Measurements from ENCODE around the gene BHLHE40.

BHLHE40 gene

GRCh38 chr3:4978966-4979427 lies 240 bp upstream of the BHLHE40 start:
- Histone ChIP-seq H2BK120ac (ENCODE audit: low read depth, low read length) (peak overlapping the region; percentile 99), H3K9me3 (ENCODE audit: control insufficient read depth, low read length) (no peaks in the 10 kb centered on the region), H3K4me2 (ENCODE audit: low read length, poor library complexity, severe bottlenecking) (peak overlapping the region; percentile 82), H3K4me3 (ENCODE audit: insufficient read depth in 1 of 2, low read depth in 1 of 2, low read length in 2 of 2) (peak overlapping the region; percentile 92 to 99), H3K27ac (ENCODE audit: low read length, poor library complexity, severe bottlenecking) (peak overlapping the region; percentile 88), H3K36me3 (ENCODE audit: control insufficient read depth in 1 of 2, insufficient read depth in 2 of 2, low read depth in 1 of 2, low read length in 2 of 2) (peaks cover 17 to 25% of the 10 kb centered on the region in 2 experiments), H3K23ac (ENCODE audit: low read length in 2 of 2) (no peak overlapping the region), H2BK15ac (ENCODE audit: low read depth, poor library complexity, severe bottlenecking) (no peak overlapping the region), H3K9ac (ENCODE audit: low read length) (peak overlapping the region; percentile 96), H3K18ac (ENCODE audit: low read depth in 1 of 2, low read length in 2 of 2) (peak overlapping the region in 1 of 2 experiments; percentile 57), H4K8ac (ENCODE audit: low read length) (peak overlapping the region; percentile 48), H2AK5ac (ENCODE audit: low read length, severe bottlenecking) (no peak overlapping the region), H2AFZ (ENCODE audit: low read depth, low read length) (no peak overlapping the region), H3K14ac (ENCODE audit: low read length in 2 of 2) (no peak overlapping the region), H4K91ac (ENCODE audit: low read length) (no peak overlapping the region), H3K27me3 (ENCODE audit: control insufficient read depth in 1 of 2, insufficient read depth in 1 of 2, low read length in 2 of 2) (no peaks in the 10 kb centered on the region), H3K79me1 (replicated peaks; ENCODE audit: low read length, poor library complexity, severe bottlenecking) (peaks cover 4% of the 10 kb centered on the region), H2BK12ac (ENCODE audit: low read length in 2 of 2) (no peak overlapping the region), H3K4ac (ENCODE audit: low read depth in 1 of 2, low read length in 2 of 2) (no peak overlapping the region), H2BK5ac (ENCODE audit: low read depth, low read length, poor library complexity, severe bottlenecking) (peak overlapping the region; percentile 97), H3K4me1 (ENCODE audit: control insufficient read depth, insufficient read depth, low read depth, low read length) (peaks cover 23% of the 10 kb centered on the region)
- DNase-seq: peak; percentile 99
- 0% methylated on average over 14 of the region's 31 CpGs for WGBS

- peak overlapping the region in 1 of 2 experiments; percentile 66 for H3K23ac ChIP-seq (ENCODE audit: low read length in 2 of 2)
- H2BK15ac ChIP-seq (ENCODE audit: low read depth, poor library complexity, severe bottlenecking): no peak overlapping the region
- 3% methylated on average over 30 of the region's 32 CpGs for WGBS
- H3K36me3 ChIP-seq (ENCODE audit: control insufficient read depth in 1 of 2, insufficient read depth in 2 of 2, low read depth in 1 of 2, low read length in 2 of 2): peaks cover 23 to 31% of the 10 kb centered on the region in 2 experiments
- H3K27me3 ChIP-seq (ENCODE audit: control insufficient read depth in 1 of 2, insufficient read depth in 1 of 2, low read length in 2 of 2): no peaks in the 10 kb centered on the region
- peak; percentile 93 for DNase-seq
- H3K79me1 ChIP-seq (replicated peaks; ENCODE audit: low read length, poor library complexity, severe bottlenecking): peaks cover 4% of the 10 kb centered on the region
- H3K9ac ChIP-seq (ENCODE audit: low read length): peak overlapping the region; percentile 96
- H3K4me2 ChIP-seq (ENCODE audit: low read length, poor library complexity, severe bottlenecking): peak overlapping the region; percentile 77
- H3K4ac ChIP-seq (ENCODE audit: low read depth in 1 of 2, low read length in 2 of 2): peak overlapping the region; percentile 94 to 100
- peak overlapping the region in 1 of 2 experiments; percentile 100 for H2BK12ac ChIP-seq (ENCODE audit: low read length in 2 of 2)
- peak overlapping the region; percentile 99 for H4K91ac ChIP-seq (ENCODE audit: low read length)
- H3K4me1 ChIP-seq (ENCODE audit: control insufficient read depth, insufficient read depth, low read depth, low read length): peaks cover 26% of the 10 kb centered on the region
- peak overlapping the region; percentile 87 for H4K8ac ChIP-seq (ENCODE audit: low read length)
- H3K9me3 ChIP-seq (ENCODE audit: control insufficient read depth, low read length): no peaks in the 10 kb centered on the region
- peak overlapping the region; percentile 100 for H3K18ac ChIP-seq (ENCODE audit: low read depth in 1 of 2, low read length in 2 of 2)
- H2AFZ ChIP-seq (ENCODE audit: low read depth, low read length): no peak overlapping the region
- H2BK5ac ChIP-seq (ENCODE audit: low read depth, low read length, poor library complexity, severe bottlenecking): peak overlapping the region; percentile 89
- peak overlapping the region; percentile 96 for H2BK120ac ChIP-seq (ENCODE audit: low read depth, low read length)
- peak overlapping the region; percentile 70 for H2AK5ac ChIP-seq (ENCODE audit: low read length, severe bottlenecking)
- H3K27ac ChIP-seq (ENCODE audit: low read length, poor library complexity, severe bottlenecking): peak overlapping the region; percentile 99
- peak overlapping the region; percentile 92 to 99 for H3K4me3 ChIP-seq (ENCODE audit: insufficient read depth in 1 of 2, low read depth in 1 of 2, low read length in 2 of 2)
- H3K14ac ChIP-seq (ENCODE audit: low read length in 2 of 2): peak overlapping the region in 1 of 2 experiments; percentile 100
Observed at GRCh38 chr3:4980229-4981203, 1.3 kb downstream of the BHLHE40 start.

- Histone ChIP-seq H3K18ac (ENCODE audit: low read depth in 1 of 2, low read length in 2 of 2) (peak overlapping the region; percentile 14 to 40), H2BK5ac (ENCODE audit: low read depth, low read length, poor library complexity, severe bottlenecking) (peak overlapping the region; percentile 45), H2BK15ac (ENCODE audit: low read depth, poor library complexity, severe bottlenecking) (no peak overlapping the region), H3K36me3 (ENCODE audit: control insufficient read depth in 1 of 2, insufficient read depth in 2 of 2, low read depth in 1 of 2, low read length in 2 of 2) (peaks cover 23 to 31% of the 10 kb centered on the region in 2 experiments), H3K27ac (ENCODE audit: low read length, poor library complexity, severe bottlenecking) (peak overlapping the region; percentile 79), H2AFZ (ENCODE audit: low read depth, low read length) (no peak overlapping the region), H2AK5ac (ENCODE audit: low read length, severe bottlenecking) (peak overlapping the region; percentile 12), H2BK12ac (ENCODE audit: low read length in 2 of 2) (no peak overlapping the region), H3K27me3 (ENCODE audit: control insufficient read depth in 1 of 2, insufficient read depth in 1 of 2, low read length in 2 of 2) (no peaks in the 10 kb centered on the region), H4K8ac (ENCODE audit: low read length) (no peak overlapping the region), H3K79me1 (replicated peaks; ENCODE audit: low read length, poor library complexity, severe bottlenecking) (peaks cover 4% of the 10 kb centered on the region), H4K91ac (ENCODE audit: low read length) (no peak overlapping the region), H3K4ac (ENCODE audit: low read depth in 1 of 2, low read length in 2 of 2) (peak overlapping the region in 1 of 2 experiments; percentile 26), H3K14ac (ENCODE audit: low read length in 2 of 2) (no peak overlapping the region), H3K9ac (ENCODE audit: low read length) (peak overlapping the region; percentile 96), H3K4me2 (ENCODE audit: low read length, poor library complexity, severe bottlenecking) (peak overlapping the region; percentile 94), H3K9me3 (ENCODE audit: control insufficient read depth, low read length) (no peaks in the 10 kb centered on the region), H3K23ac (ENCODE audit: low read length in 2 of 2) (no peak overlapping the region), H2BK120ac (ENCODE audit: low read depth, low read length) (no peak overlapping the region), H3K4me3 (ENCODE audit: insufficient read depth in 1 of 2, low read depth in 1 of 2, low read length in 2 of 2) (peak overlapping the region; percentile 40 to 92), H3K4me1 (ENCODE audit: control insufficient read depth, insufficient read depth, low read depth, low read length) (peaks cover 31% of the 10 kb centered on the region)
- no peak for DNase-seq
- 30% methylated on average over 3 of the region's 3 CpGs for WGBS
Observed at GRCh38 chr3:4981294-4981664, 2.0 kb downstream of the BHLHE40 start.

Data from mesenchymal stem cell (in vitro differentiated cells and primary cell).